Natural killer cell (primary cell): ENCODE results near the gene BTBD6. TPM values are rescaled to one million over a fixed set of nuclear protein-coding genes. Genes with fewer than 3 reads are reported as not detected.

Experiments
- ATAC-seq, 3 donors: fragments of 150-1000 bp in 2 of 3; fragments of 200-7000 bp in 1 of 3; cut with Tn5 transposase; 1 replicate in 1 of 3; 2 replicates in 2 of 3; pipeline ENCODE4 v1.10.0; 2021; ENCODE audit warnings: mild to moderate bottlenecking in 2 of 3, moderate library complexity in 2 of 3
- DNase-seq, 2 donors: peaks; one replicate each; pipeline versions ENCODE4 v3.0.0 to v3.0.0-alpha.2; 2013 to 2021; ENCODE audit warnings: mixed read lengths in 1 of 2
- H3K27ac ChIP-seq: one replicate; pipeline ENCODE4 v1.5.1; 2013; ENCODE audit warnings: mild to moderate bottlenecking, low read length
- H3K27me3 ChIP-seq: one replicate; pipeline ENCODE4 v1.6.1; 2013; ENCODE audit warnings: low read length; ENCODE audit not compliant: control insufficient read depth, insufficient read depth
- H3K36me3 ChIP-seq: one replicate; pipeline ENCODE4 v1.6.1; 2013; ENCODE audit warnings: low read length; ENCODE audit not compliant: control insufficient read depth, insufficient read depth
- H3K4me1 ChIP-seq: one replicate; pipeline ENCODE4 v1.6.1; 2013; ENCODE audit warnings: low read length; ENCODE audit not compliant: control insufficient read depth, insufficient read depth
- H3K4me3 ChIP-seq: one replicate; pipeline ENCODE4 v1.5.1; 2013; ENCODE audit warnings: low read length
- H3K9me3 ChIP-seq: one replicate; pipeline ENCODE4 v1.6.1; 2013; ENCODE audit warnings: low read length; ENCODE audit not compliant: control insufficient read depth, insufficient read depth
- H3K27ac Mint-ChIP-seq, 2 donors: one replicate each; pipeline ENCODE4 v1.8.0; 2022; ENCODE audit warnings: mild to moderate bottlenecking in 2 of 2, mixed read lengths in 2 of 2, moderate library complexity in 1 of 2
- H3K27me3 Mint-ChIP-seq, 2 donors: one replicate each; pipeline ENCODE4 v1.8.0; 2022; ENCODE audit warnings: low read depth in 2 of 2, mixed read lengths in 2 of 2
- H3K36me3 Mint-ChIP-seq: one replicate; pipeline ENCODE4 v1.8.0; 2022; ENCODE audit warnings: mixed read lengths
- H3K4me1 Mint-ChIP-seq, 2 donors: one replicate each; pipeline ENCODE4 v1.8.0; 2022; ENCODE audit warnings: mixed read lengths in 2 of 2
- H3K4me3 Mint-ChIP-seq: one replicate; pipeline ENCODE4 v1.8.0; 2022; ENCODE audit warnings: mild to moderate bottlenecking, moderate library complexity, mixed read lengths
- H3K9me3 Mint-ChIP-seq, 2 donors: one replicate each; pipeline ENCODE4 v1.8.0; 2022; ENCODE audit warnings: mixed read lengths in 2 of 2
- CTCF ChIP-seq: fragments of 200-600 bp; IDR thresholded peaks from one replicate; pipeline ENCODE4 v1.8.0; 2022; ENCODE audit warnings: antibody characterized with exemption
- WGBS: methylation state at CpG from one replicate; pipeline ENCODE4 v1.1.7; 2013; ENCODE audit warnings: missing lambda C conversion rate; ENCODE audit not compliant: insufficient coverage; 5-methylcytosine and 5-hydroxymethylcytosine counted together
- intact Hi-C: fragments of 100-400 bp; cut with micrococcal nuclease; formaldehyde crosslinking; loops from one replicate; pipeline ENCODE4 v1.14.2; 2022
- total RNA-seq, 4 donors: library from RNA; stranded (reverse); fragments of 120-200 nt in 1 of 4; gene quantifications; one replicate each; pipeline versions ENCODE4 v1.2.3 to v1.2.4, GENCODE V29; 2013 to 2022

Gene BTBD6
- total RNA-seq, 3 donors from 2014 or later (not counting 1 experiment from before 2014, with no cell fraction given): 30.9 to 48.7 (median 44.2) TPM

- no peak overlapping the region for H3K27ac Mint-ChIP-seq
- whole genome bisulfite sequencing: 62% methylated on average over 24 of the region's 24 CpGs
These were observed 44.0 kb upstream of the BTBD6 start for GRCh38 chr14:105204206-105204930.

GRCh38 chr14:105204931-105205672 lies 43.2 kb upstream of the BTBD6 start:
- 57% methylated on average over 20 of the region's 21 CpGs for WGBS

More at GRCh38 chr14:105204206-105204930, 44.0 kb upstream of the BTBD6 start:
- Histone ChIP-seq H3K27me3 (peaks cover 4% of the 10 kb centered on the region), H3K27ac (no peak overlapping the region), H3K4me1 (peaks cover 33% of the 10 kb centered on the region), H3K4me3 (no peak overlapping the region), H3K36me3 (peaks cover 4% of the 10 kb centered on the region), H3K9me3 (no peaks in the 10 kb centered on the region)
- ATAC-seq (peak in 2 of 3 donors; percentile 22 to 24), DNase-seq (peak in 1 of 2 donors; percentile 26)
- Mint-ChIP-seq H3K9me3 (no peaks in the 10 kb centered on the region), H3K4me3 (no peak overlapping the region), H3K36me3 (no peaks in the 10 kb centered on the region), H3K27me3 (peaks cover 0 to 20% of the 10 kb centered on the region in 2 donors), H3K4me1 (peaks cover 0 to 20% of the 10 kb centered on the region in 2 donors)
- intact Hi-C loops: loop anchor here (10.0 kb wide), 1 partner anchor 90 kb away; no protein-coding TSS in a partner anchor
- TF ChIP-seq CTCF: no peak

GRCh38 chr14:105205673-105206208 lies 42.6 kb upstream of the BTBD6 start:
- TF ChIP-seq CTCF: no peak
- no peaks in the 10 kb centered on the region for H3K9me3 Mint-ChIP-seq
- Histone ChIP-seq H3K4me3 (no peak overlapping the region), H3K9me3 (no peaks in the 10 kb centered on the region), H3K27ac (no peak overlapping the region), H3K27me3 (peaks cover 2% of the 10 kb centered on the region), H3K36me3 (peaks cover 6% of the 10 kb centered on the region), H3K4me1 (peaks cover 33% of the 10 kb centered on the region)
- peaks cover 0 to 15% of the 10 kb centered on the region in 2 donors for H3K4me1 Mint-ChIP-seq
- WGBS: 52% methylated on average over 12 of the region's 12 CpGs
- H3K27me3 Mint-ChIP-seq: peaks cover 0 to 8% of the 10 kb centered on the region in 2 donors
- no peak for DNase-seq
- no peak for ATAC-seq
- intact Hi-C loops: loop anchor here (10.0 kb wide), 1 partner anchor 89 kb away; no protein-coding TSS in a partner anchor
- H3K4me3 Mint-ChIP-seq: no peak overlapping the region
- no peaks in the 10 kb centered on the region for H3K36me3 Mint-ChIP-seq
- no peak overlapping the region for H3K27ac Mint-ChIP-seq

More at GRCh38 chr14:105204931-105205672, 43.2 kb upstream of the BTBD6 start:
- Histone ChIP-seq H3K9me3 (no peaks in the 10 kb centered on the region), H3K27ac (no peak overlapping the region), H3K4me1 (peaks cover 33% of the 10 kb centered on the region), H3K27me3 (peaks cover 2% of the 10 kb centered on the region), H3K4me3 (no peak overlapping the region), H3K36me3 (peaks cover 4% of the 10 kb centered on the region)
- H3K9me3 Mint-ChIP-seq: no peaks in the 10 kb centered on the region
- no peak overlapping the region for H3K27ac Mint-ChIP-seq
- peaks cover 0 to 15% of the 10 kb centered on the region in 2 donors for H3K4me1 Mint-ChIP-seq
- no peak for TF ChIP-seq CTCF
- no peaks in the 10 kb centered on the region for H3K36me3 Mint-ChIP-seq
- ATAC-seq: no peak
- peaks cover 0 to 15% of the 10 kb centered on the region in 2 donors for H3K27me3 Mint-ChIP-seq
- peak in 1 of 2 donors; percentile 10 for DNase-seq
- intact Hi-C loops: loop anchor here (10.0 kb wide), 1 partner anchor 90 kb away; no protein-coding TSS in a partner anchor
- H3K4me3 Mint-ChIP-seq: no peak overlapping the region
